Retinal pigment epithelial cell (primary cell): Measurements from ENCODE around the gene TSPAN18.
A peak's percentile ranks its signal among the peaks of the same experiment; 100 is the strongest.

Source experiments
- DNase-seq: peaks from one replicate; pipeline ENCODE4 v3.0.0-alpha.2; 2010; ENCODE audit warnings: low read depth
- H3K4me3 ChIP-seq: 2 replicates; pipeline ENCODE4 v1.5.1; 2011; ENCODE audit warnings: mild to moderate bottlenecking, low read length, control low read depth, moderate library complexity
- CTCF ChIP-seq: conservative IDR thresholded peaks from 2 replicates; pipeline ENCODE4 v1.5.1; 2011; ENCODE audit warnings: low read depth, low read length, control low read depth, inconsistent platforms

The TSPAN18 gene

GRCh38 chr11:44817207-44817949, 90.6 kb downstream of the TSPAN18 start:
- no peak for TF ChIP-seq CTCF
- DNase-seq: no peak
- no peak overlapping the region for H3K4me3 ChIP-seq

- H3K4me3 ChIP-seq: no peak overlapping the region
- no peak for TF ChIP-seq CTCF
- no peak for DNase-seq
These were observed 91.3 kb downstream of the TSPAN18 start for GRCh38 chr11:44818110-44818509.

GRCh38 chr11:44819346-44819745, 92.6 kb downstream of the TSPAN18 start:
- no peak overlapping the region for H3K4me3 ChIP-seq
- TF ChIP-seq CTCF: no peak
- DNase-seq: no peak

GRCh38 chr11:44822369-44822768, 95.6 kb downstream of the TSPAN18 start:
- no peak for TF ChIP-seq CTCF
- DNase-seq: no peak

GRCh38 chr11:44823006-44823405, 96.2 kb downstream of the TSPAN18 start:
- no peak for DNase-seq
- no peak overlapping the region for H3K4me3 ChIP-seq
- TF ChIP-seq CTCF: peak; percentile 28

More at GRCh38 chr11:44822369-44822768, 95.6 kb downstream of the TSPAN18 start:
- H3K4me3 ChIP-seq: no peak overlapping the region

- no peak overlapping the region for H3K4me3 ChIP-seq
- no peak for TF ChIP-seq CTCF
- no peak for DNase-seq
These were observed 97.1 kb downstream of the TSPAN18 start for GRCh38 chr11:44823868-44824267.

GRCh38 chr11:44824300-44824704, 97.5 kb downstream of the TSPAN18 start:
- no peak for TF ChIP-seq CTCF
- DNase-seq: no peak
- H3K4me3 ChIP-seq: no peak overlapping the region
